Measurements from ENCODE around the gene HNRNPA0.

Gene HNRNPA0

GRCh38 chr5:137754961-137755762, 999 bp upstream of the HNRNPA0 start:
- in situ Hi-C loops (cut with MboI; ENCODE audit: low sequenced_read_pairs): no loop called here

- in situ Hi-C loops (cut with MboI; ENCODE audit: low sequenced_read_pairs): no loop called here
These were observed 424 bp downstream of the HNRNPA0 start for GRCh38 chr5:137753691-137754187.

- in situ Hi-C loops (cut with MboI; ENCODE audit: low sequenced_read_pairs): no loop called here
These were observed 1.1 kb downstream of the HNRNPA0 start for GRCh38 chr5:137752905-137753690.

GRCh38 chr5:137751869-137752491, 2.2 kb downstream of the HNRNPA0 start:
- in situ Hi-C loops (cut with MboI; ENCODE audit: low sequenced_read_pairs): no loop called here

- in situ Hi-C loops (cut with MboI; ENCODE audit: low sequenced_read_pairs): no loop called here
These were observed 3.7 kb downstream of the HNRNPA0 start for GRCh38 chr5:137750436-137750835.

GRCh38 chr5:137747848-137748247, 6.3 kb downstream of the HNRNPA0 start:
- in situ Hi-C loops (cut with MboI; ENCODE audit: low sequenced_read_pairs): no loop called here

GRCh38 chr5:137743031-137743640, 11.0 kb downstream of the HNRNPA0 start:
- in situ Hi-C loops (cut with MboI; ENCODE audit: low sequenced_read_pairs): no loop called here

- in situ Hi-C loops (cut with MboI; ENCODE audit: low sequenced_read_pairs): no loop called here
These were observed 12.4 kb downstream of the HNRNPA0 start for GRCh38 chr5:137741718-137742117.

- in situ Hi-C loops (cut with MboI; ENCODE audit: low sequenced_read_pairs): no loop called here
These were observed 14.4 kb downstream of the HNRNPA0 start for GRCh38 chr5:137739737-137740136.

- in situ Hi-C loops (cut with MboI; ENCODE audit: low sequenced_read_pairs): no loop called here
These were observed 15.2 kb downstream of the HNRNPA0 start for GRCh38 chr5:137738947-137739346.

- in situ Hi-C loops (cut with MboI; ENCODE audit: low sequenced_read_pairs): no loop called here
These were observed 16.6 kb downstream of the HNRNPA0 start for GRCh38 chr5:137737349-137738131.

- in situ Hi-C loops (cut with MboI; ENCODE audit: low sequenced_read_pairs): no loop called here
These were observed 17.7 kb downstream of the HNRNPA0 start for GRCh38 chr5:137736496-137736895.

- in situ Hi-C loops (cut with MboI; ENCODE audit: low sequenced_read_pairs): no loop called here
These were observed 18.4 kb downstream of the HNRNPA0 start, which contains the start of gene KLHL3 for GRCh38 chr5:137735555-137736284. Gene KLHL3 (minus strand): TSS chr5:137736089. CDS start chr5:137735646, 443 bp downstream.

GRCh38 chr5:137734962-137735554, 19.1 kb downstream of the HNRNPA0 start:
- in situ Hi-C loops (cut with MboI; ENCODE audit: low sequenced_read_pairs): no loop called here

GRCh38 chr5:137734331-137734730, 19.8 kb downstream of the HNRNPA0 start:
- in situ Hi-C loops (cut with MboI; ENCODE audit: low sequenced_read_pairs): no loop called here

GRCh38 chr5:137733922-137734321, 20.2 kb downstream of the HNRNPA0 start:
- in situ Hi-C loops (cut with MboI; ENCODE audit: low sequenced_read_pairs): no loop called here

- in situ Hi-C loops (cut with MboI; ENCODE audit: low sequenced_read_pairs): no loop called here
These were observed 21.2 kb downstream of the HNRNPA0 start for GRCh38 chr5:137733006-137733405.

- in situ Hi-C loops (cut with MboI; ENCODE audit: low sequenced_read_pairs): no loop called here
These were observed 23.0 kb downstream of the HNRNPA0 start for GRCh38 chr5:137731176-137731575.

- in situ Hi-C loops (cut with MboI; ENCODE audit: low sequenced_read_pairs): no loop called here
These were observed 23.8 kb downstream of the HNRNPA0 start for GRCh38 chr5:137730336-137730735.

All from hTERT RPE-1 (cell line).